Fibroblast of upper back skin (primary cell): ENCODE measurements around the gene SLC7A1.
A peak's percentile ranks its signal among the peaks of the same experiment; 100 is the strongest.

Experiments used
- DNase-seq: peaks from one replicate; pipeline ENCODE4 v3.0.0-alpha.2; 2013

Gene SLC7A1

DNA sequence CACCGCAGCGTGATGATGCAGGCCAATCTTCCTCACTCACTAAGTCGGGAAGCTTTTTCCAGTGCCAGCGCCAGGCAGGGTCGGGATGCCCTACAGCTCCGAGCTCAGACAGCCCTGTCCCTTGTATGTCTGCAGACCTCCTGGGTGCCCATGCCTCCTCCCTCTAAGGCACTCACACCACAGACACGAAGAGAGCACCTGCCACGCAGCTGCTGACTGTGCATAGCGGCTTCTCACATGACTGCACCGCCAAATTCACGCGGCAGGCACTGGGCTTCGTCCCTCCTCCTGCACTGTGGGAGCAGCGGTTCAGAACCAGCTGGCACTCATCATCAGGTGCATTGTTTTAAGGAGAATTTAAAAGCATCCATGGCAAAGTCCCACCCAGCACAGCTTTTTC lies 88.1 kb downstream of the SLC7A1 start:
- DNase-seq: no peak

DNA sequence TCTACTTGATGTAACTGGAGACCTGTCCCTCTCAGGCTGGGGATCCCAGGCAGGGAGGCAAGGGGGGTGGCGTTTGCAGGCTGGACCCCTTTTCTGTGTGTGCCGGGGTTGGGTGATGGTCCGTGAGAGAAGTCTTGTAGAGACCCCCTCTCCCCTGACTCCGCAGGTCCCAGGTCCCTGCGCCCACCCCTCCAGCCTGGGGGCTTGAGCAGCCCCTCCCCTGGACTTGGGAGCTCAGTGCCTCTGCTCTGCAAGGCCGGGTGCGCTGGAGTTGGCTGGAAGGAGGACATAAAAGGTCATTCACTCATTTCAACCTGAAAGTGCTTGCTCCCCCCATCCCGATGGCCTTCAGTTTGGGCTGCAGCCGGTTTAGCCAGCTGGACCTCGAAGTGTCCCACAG lies 89.5 kb downstream of the SLC7A1 start:
- no peak for DNase-seq

DNA sequence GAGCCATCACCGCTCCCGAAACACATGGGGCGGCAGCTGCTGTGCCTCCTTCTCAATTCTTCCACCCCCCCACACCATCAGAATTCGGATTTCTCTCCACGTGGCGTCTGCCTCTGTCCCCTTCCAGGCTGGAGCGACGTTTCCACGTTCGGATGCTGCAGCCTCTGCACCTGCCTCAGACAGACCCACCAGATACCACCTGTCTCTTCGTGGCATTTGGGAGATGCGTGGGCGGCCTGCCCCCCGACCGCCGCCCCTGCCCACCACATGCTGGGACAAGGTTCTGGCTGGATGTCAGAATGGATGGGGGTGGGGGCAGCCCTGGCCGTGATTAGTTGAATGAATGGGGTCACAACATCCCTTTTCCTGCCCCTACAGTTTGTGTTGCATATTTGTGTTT lies 90.0 kb downstream of the SLC7A1 start:
- DNase-seq: no peak

DNA sequence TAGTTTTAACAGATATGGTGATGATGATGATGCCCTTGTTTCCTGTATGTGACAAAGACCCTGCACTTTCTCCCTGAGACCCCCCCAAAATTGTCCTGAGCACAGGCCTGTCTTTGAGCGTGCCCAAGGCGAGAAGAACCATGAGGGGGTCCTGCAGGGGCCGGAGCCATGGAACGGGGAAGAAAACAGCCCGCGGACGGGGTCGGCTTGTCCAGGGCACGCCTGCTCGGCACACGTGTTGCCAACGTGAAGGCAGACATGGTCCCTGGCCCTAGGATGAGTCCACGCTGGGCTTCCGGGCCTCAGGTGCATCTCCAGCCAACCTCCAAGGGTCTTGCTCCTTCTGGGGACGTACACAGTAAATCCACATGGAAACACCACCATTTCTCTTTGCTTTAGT lies 90.8 kb downstream of the SLC7A1 start:
- no peak for DNase-seq

DNA sequence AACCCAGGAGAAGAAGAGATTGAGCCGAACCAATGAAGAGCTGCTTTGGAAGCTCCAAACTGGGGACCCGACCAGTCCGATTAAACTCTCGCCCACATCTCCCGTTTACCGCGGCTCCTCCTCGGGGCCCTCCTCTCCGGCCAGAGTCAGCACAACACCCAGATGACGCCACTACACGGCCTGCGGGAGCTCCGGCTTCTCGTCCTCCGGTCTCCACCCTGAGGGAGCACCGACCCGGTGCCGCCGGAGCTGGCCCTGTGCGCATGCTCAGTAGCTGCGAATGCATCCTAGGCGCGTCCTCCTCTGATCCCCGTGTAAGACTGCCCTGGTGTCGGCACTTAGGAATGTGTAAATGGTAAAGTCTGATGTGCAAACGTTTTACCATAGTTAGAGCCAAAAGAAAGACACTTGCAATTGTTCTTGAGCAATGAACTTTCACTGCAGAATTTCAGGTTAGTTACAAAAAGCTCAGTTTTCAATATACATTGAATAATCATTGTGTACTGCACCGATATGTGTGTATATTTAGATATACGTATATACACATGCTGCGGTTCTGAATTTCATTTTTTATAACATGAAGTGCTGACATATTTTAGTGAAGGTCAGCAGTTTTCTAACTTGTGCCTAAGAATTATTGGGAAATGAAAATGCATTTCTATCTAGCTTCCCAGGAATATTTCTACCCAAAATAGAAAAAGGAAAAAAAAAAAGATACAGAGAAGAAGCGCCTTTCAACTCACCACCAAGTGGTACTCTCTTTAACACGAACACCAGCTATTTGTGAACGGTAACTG lies 92.2 kb downstream of the SLC7A1 start:
- DNase-seq: peak; percentile 41

DNA sequence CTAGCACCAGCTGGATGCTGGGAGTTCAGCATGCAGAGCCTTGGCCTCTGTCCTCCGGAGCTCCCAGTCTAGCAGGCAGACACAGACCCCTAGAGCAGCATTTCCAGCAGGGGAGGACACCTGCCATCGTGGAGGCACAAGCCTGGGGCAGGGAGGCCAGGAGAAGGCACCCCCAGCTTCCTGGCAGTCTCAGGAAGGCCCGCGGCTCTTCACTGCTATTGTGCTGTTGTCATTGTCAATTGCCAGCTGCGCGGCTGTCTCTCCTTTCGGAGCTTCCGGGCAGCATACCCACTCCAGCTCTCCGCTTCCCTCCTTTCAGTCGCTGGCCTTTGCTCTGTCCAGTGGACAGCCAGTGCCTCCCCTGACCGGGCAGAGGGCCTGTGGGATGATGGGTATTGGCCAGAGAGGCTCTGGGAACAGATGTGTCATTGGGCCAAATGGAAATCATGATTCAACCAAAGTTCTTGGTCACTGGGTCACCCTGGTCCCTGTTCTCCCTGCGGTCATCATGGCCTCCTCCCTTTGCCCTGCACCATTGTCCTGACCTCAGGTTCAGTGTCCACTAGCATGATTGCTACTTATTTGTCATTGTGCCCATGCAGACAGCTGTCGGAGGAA lies 93.0 kb downstream of the SLC7A1 start:
- no peak for DNase-seq

DNA sequence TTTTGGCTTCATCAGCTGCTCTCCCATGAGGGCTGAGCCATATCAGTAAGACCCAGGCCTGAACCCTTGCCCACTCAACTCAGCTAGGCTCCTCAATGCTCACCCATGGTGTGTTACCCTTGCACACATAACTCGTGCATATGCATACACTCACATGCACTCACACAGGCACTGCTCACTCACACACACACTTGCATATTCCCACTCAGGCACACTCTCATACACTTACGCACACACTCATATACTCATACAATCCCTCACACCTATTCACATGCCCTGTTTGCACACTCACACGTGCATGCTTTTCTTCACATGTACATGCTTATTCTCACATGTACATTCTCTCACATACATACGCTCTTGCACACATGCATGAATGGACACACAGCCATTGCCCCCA lies 93.8 kb downstream of the SLC7A1 start:
- no peak for DNase-seq

DNA sequence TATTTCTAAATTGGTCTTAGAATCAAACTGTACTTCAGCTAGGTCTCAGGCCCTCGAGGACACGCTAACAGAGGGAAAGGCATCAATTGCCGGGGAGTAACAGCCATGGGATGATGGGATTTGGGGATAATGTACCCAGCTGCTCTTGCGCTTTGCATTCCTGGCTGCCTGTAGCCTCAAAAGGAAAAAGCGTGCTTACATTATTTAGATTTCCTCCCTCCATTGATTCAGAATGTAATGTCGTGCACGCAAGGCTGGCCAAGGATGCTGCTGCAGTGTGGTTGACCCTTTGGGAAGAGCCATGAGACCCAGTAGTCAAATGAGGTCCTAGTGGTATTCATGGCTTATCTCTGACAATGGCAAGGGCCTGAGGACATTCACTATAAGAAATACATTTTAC lies 95.1 kb downstream of the SLC7A1 start:
- no peak for DNase-seq

DNA sequence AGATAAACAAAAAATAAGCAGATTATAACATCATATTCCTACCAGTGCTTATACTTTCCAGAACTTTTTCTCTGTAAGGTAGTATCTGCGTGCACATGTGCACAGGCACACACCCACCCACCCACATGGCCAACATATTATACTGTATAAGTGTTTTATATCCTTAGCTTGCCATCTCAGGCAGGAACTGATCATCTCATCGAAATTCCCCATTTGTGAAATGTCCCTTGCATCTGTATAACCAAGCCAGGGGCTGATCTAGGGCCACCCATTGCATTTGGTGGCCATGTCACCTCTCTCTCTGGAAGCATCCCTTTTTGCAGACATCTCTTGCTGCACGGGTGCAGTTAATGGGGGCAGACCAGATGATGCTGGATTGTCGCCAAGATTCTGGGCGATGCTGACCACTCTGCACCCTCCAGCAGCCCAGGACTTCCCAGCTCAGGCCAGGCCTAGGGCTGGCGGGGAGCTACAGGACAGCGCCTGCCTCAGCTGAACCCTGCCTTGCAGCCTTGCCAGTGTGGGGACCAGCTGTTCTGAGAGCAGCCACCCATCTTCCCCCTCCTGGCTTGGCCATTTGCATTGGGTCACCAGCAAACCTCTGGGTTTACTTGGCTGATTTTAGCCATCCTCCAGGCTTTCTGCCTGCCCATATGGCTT lies 95.9 kb downstream of the SLC7A1 start:
- no peak for DNase-seq

DNA sequence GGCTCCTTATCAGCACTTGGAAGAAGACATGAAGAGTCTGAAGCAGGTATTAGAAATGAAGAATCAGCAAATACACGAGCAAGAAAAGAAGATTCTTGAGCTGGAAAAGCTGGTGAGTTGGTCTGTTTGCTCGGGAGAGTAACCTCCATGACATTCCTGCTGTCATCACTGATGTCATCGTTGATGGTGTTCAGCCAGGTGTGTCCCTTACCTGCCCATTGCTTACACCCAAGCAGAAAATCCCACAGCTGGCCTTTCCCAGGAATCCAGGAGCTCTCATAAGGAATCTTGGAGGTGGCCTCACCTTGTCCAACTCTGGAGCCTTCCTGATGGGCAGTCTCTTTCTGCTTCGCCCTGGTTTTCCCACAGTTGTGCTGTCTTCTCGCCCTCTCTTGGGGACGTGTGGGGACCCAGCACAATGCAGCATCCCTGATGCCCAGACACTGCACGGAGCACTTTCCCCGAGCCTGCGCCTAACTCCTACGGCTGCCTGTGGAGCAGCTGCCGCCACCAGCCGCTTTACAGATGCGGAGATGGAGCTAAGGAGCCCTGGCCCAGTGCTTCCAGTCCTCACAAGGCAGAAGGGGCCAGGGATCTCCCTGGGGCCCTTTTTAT lies 97.0 kb downstream of the SLC7A1 start:
- DNase-seq: no peak

DNA sequence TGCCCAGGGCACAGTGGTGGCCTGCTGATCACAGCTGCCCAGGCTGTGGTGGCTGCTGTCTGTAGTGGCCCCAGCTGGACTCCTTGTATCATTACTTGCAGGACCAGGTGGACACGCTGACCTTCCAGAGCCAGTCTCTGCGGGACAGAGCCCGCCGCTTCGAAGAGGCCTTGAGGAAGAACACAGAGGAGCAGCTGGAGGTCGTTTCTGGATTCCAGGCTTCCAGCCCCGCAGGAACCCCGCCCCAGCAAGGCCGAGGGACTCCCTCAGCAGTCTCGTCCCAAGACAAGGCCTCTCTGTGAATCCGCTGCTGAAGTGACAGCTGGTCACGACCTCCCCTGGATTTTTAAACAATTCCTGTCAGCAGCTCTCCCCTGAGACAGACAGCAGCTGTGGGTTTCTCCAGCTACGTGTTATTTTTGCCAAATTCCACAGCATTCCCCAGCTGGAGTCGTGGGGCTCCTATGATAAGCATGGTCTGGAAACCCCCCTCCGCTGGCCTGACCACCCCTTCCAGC lies 98.3 kb downstream of the SLC7A1 start:
- peak; percentile 90 for DNase-seq

DNA sequence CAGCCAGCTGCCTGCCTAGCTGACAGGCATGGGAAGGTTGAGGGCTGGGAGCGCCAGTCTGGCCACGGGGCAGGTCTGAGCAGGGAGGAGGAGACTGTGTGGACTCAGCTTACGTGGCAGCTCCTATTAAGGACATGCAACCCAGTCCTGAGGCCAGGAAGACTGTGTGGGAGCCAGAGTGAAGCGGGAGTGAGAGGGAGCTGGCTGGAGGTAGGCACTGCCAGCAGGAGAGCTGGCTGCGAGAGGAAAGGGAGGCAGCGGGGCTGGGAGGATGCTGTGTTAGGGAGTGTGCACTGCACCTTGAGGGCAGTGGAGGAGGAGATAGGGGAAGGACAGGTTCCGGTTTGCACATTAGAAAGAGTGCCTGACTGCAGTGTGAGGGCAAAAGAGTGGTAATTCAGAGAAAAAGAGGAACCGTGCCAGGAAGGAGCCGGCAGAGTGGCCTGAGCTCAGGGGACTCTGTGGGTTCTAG lies 99.2 kb downstream of the SLC7A1 start:
- DNase-seq: no peak

DNA sequence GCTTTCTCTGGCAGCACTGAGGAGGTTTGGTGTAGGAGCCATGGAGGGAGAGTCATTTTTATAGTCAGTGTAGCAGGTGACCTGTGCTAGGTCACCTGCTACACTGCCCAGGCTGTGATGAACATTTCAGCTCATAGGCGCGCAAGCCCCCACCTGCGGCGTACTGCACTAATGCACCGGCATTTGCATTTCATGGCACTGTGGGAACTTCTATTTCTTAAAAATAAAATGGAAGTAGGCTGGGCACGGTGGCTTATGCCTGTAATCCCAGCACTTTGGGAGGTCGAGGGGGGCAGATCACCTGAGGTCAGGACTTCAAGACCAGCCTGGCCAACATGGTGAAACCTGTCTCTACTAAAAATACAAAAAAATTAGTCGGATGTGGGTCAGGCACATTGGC lies 101.0 kb downstream of the SLC7A1 start:
- no peak for DNase-seq

DNA sequence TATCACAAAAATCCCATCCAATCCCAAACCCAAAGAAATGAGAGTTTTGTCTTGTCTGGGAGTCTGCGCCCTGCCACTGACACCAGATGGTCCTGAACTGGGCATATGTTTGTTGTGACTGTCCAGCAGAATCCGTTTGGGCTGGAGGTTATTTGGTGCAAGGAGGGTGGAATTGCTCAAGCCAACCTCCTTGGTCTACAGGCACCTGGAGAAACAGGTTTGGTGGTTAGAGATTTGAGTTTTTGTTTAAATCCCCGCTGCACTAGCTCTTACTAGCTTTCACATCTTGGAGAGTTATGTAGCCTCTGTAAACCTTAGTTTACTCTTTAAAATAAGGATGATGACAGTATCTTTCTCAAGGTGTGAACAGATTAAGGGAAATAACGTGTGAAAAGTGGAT lies 101.7 kb downstream of the SLC7A1 start:
- DNase-seq: no peak

DNA sequence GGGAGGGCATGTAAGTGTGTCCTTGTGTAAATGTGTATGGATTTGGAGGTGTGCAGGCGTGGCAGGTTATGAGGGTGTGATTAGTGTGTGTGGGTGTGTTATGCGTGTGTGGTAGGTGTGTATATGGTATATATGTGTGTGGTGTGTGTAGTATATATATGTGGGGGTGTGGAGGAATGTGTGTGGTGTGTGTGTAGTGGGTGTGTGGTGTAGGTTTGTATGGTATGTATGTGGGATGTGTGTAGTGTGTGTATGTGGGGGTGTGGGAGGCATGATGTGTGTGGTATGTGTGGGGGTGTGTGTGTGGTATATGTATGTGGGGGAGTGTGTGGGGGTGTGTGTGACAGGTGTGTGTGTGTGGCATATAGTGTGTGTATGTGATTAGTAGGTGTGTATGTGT lies 104.2 kb downstream of the SLC7A1 start:
- DNase-seq: no peak

DNA sequence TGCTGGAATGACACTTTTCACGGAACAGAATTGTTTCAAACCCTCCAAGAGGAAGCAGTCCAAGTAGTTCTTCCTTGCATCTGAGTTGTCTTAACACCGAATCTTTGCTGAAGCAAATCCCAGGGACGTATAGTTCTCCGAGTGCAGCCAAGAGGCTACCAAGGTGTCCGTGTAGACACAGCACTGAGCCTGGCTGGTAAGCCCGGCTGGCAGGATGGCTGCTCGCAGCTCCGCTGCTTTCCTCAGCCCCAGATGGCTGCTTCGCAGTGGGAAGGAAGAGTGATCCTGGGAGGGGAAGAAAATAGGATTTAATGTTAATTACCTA lies 105.0 kb downstream of the SLC7A1 start:
- DNase-seq: no peak

DNA sequence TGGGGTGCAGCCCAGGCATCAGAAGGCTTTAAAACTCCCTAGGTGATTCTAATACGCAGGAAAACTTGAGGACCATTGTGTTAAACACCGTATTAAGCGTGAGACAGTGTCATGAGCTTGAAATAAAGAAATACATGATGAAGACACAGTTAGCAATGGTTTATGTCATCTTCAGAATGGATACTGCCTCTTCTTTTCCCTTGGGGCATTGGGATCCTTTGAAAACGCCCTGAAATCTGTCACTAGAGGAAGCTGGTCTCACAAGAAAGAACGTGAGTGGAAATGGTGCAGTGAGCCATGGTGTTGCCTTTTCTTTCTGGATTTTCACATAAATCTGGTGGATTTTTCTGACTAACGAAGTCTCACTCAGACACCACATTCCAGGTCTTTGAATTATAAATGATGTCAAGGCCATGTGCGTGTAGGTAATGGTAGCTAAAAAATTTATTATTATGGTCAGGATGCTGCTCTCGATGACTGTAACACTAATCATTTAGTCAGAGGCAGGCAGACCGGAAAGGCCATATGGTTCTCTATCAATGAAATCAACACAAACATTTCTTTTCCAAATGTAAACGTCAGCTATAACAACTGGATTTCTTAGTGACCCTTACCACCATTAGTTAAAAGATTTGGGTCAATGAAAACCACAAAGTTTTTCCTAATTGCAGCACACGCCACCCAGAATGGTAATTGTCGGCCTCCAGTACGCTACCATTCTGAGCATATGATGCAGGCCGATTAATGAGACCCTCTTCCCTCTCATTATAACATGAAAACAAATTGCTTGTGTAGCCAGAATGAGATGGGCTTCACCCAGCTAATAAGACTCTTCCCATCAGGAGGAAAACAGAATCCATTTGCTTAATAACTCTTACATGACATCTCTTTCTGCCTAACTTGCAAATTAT lies 105.6 kb downstream of the SLC7A1 start:
- DNase-seq: no peak

DNA sequence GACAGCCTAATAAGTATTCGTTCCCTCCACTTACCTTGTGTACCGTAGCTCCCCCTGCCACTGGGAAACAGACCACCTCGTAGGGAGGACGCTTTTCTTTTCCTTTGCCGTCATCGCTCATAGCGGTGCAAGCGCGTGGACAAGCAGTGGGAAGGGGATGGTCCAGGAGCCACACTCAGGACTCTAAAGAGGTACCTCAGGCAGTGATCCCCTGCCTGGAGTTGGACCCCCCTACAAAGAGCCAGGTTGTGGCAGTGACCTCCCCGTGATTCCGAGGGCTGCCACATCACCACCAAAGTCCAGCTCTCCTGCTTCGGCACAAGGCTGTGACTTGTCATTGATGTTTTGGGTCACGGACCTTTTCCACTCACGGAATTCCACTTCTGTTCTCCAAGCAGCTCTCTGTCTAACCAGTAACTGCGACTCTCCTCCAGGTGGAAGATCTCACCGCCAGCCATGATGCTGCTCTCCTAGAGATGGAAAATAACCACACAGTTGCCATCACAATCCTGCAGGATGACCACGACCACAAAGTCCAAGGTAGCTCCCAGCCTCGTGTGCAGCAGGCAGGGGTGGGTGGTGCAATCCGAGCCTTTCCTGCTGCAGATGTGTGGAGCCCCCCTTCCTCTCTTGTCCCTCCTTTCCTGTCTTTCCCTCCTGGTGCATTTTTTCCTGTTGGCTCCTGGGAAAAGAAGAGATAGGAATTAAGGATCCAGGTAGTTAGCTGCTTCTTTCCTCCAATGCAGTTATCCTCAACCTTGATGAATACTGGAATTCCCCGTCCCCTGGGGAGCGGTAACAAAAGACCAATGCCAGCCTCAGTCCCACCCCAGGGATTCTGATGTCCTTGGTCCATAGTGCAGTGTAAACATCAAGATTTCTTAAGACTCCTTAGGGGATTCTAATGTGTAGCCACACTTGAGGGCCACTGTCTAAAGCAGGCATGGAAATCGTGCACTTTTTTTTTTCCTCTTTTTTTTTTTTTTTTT lies 107.7 kb downstream of the SLC7A1 start:
- DNase-seq: no peak

DNA sequence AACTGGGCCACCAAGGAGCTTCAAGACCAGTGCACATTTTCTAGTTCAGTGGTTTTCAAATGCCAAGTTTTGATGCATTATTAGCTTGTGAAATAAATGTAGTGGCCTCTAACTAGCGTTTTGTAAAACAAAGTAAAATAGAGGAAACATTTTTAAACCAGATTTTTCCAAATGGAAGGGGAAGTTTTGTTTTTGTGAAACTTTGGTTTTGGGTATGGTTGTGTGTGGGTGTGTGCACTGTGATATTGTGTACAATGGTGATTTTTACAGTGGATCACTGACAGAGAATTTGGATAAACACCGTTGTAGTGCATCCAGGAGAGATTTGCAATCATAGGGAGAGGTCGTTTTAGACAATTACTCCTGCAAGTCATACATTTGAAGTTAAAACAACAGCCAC lies 108.9 kb downstream of the SLC7A1 start:
- DNase-seq: no peak

DNA sequence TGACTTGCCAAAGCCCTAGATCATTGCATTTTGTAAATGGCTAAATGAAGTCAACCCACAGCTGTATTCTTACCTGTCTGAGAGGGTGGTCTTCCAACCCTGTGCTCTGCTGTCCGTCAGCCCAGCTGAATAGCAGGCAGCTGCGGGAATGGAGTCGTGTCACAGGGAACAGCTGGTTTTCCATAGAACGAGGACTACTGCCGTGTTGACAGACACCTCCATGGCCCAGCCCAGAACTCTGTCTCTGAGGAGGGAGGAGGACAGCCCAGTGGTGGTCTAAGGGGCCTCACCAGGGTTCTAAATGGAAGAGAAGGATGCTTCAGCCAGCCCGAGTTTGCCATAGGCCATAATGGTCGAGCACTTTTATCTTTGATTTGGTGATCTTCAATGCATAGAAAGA lies 110.7 kb downstream of the SLC7A1 start:
- no peak for DNase-seq

DNA sequence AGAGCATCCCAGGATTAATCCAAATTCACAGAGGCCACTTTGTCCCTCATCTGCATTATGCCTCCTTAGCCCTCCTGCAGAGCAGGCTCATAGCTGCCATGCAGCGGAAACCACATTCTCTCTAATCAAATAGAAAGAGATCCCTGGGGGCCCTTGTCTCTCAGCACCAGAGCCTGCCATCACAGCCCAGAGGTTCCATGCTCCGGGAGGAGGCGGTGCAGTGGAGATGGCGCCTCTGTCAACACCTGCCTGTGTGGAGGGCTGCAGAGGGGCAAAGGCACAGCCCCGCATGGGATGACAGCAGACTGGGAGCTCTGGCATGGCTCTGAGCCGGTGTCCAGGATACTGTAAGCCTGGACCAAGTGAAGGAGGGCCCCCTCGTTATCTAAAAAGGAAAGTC lies 111.3 kb downstream of the SLC7A1 start:
- DNase-seq: no peak
